H1 (cell line): ENCODE measurements around the gene POU4F1.

Source experiments
- CBX5 ChIP-seq: fragments of 300-800, 300-1000 bp; sonication (generic); IDR thresholded peaks from 2 replicates; pipeline ENCODE4 v1.7.1; 2016; ENCODE audit warnings: antibody characterized with exemption, low read length, low read depth
- CHD2 ChIP-seq: IDR thresholded peaks from 2 replicates; pipeline ENCODE4 v1.6.1; 2012; ENCODE audit warnings: low read length, improper control_type of control experiment
- CTCF ChIP-seq, 3 experiments: IDR thresholded peaks; 1 replicate in 2 of 3; 2 replicates in 1 of 3; pipeline versions ENCODE4 v1.5.1 to v1.6.1; 2011; ENCODE audit warnings: low read length in 3 of 3, mild to moderate bottlenecking in 3 of 3, inconsistent platforms in 2 of 3, low read depth in 1 of 3, moderate library complexity in 1 of 3; ENCODE audit not compliant: insufficient read depth in 1 of 3; ENCODE audit errors: control extremely low read depth in 1 of 3
- GTF2F1 ChIP-seq: IDR thresholded peaks from 2 replicates; pipeline ENCODE4 v1.6.1; 2012; ENCODE audit warnings: low read depth, low read length, improper control_type of control experiment, borderline replicate concordance
- NRF1 ChIP-seq: IDR thresholded peaks from 2 replicates; pipeline ENCODE4 v1.6.1; 2011; ENCODE audit warnings: mild to moderate bottlenecking, low read depth, low read length, improper control_type of control experiment
- PHF8 ChIP-seq: fragments of 200-600 bp; sonication (generic); conservative IDR thresholded peaks from 2 replicates; pipeline ENCODE4 v1.7.1; 2012; ENCODE audit warnings: low read depth, mild to moderate bottlenecking, inconsistent platforms, low read length, moderate library complexity
- TAF7 ChIP-seq: optimal IDR thresholded peaks from 2 replicates; pipeline ENCODE3; 2011; ENCODE audit warnings: low read depth, mild to moderate bottlenecking, inconsistent platforms, low read length, moderate library complexity, borderline replicate concordance

- TF ChIP-seq PHF8 (no peak), CBX5 (no peak), CTCF (IDR thresholded peaks at IDR 0.05; ENCODE audit: control extremely low read depth in 1 of 3, insufficient read depth in 1 of 3, low read depth in 1 of 3, low read length in 3 of 3) (no peak), GTF2F1 (no peak), CHD2 (no peak), NRF1 (no peak), TAF7 (no peak)
These were observed 9.5 kb downstream of the POU4F1 start for GRCh38 chr13:78593652-78594455.
